CD4-positive, alpha-beta T cell treated with Interleukin-2 at 100 ng/mL for 4 hours (primary cell): ENCODE measurements around the gene AFF1.
"Not testable (repeated sequence)": the region's sequence is repeated elsewhere in the genome, so short reads cannot be mapped to it uniquely, and the experiment has no call there.

Source experiments
- DNase-seq: peaks from one replicate; pipeline ENCODE4 v3.0.0-alpha.2; 2020; ENCODE audit warnings: low spot score

The AFF1 gene

GRCh38 chr4:87035881-87036509, 101.2 kb downstream of the AFF1 start:
- DNase-seq, result no peak

DNA sequence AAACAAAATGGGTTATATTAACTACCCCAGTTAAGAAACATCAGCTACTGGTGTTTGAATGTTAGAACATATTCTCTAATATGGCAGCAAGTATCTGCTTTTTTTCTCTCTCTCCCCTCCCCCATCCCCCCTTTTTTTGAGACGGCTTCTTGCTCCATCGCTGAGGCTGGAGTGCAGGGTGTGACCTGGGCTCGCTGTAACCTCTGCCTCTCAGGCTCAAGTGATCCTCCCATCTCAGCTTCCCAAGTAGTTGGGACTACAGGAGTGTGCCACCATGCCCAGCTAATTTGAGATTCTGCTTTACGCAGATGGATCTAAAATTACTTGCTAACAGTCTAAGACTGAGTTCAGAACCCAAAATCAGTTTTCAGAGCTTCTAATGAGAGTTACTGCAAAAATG, 101.9 kb downstream of the AFF1 start:
- no peak for DNase-seq

- not testable (repeated sequence) for DNase-seq
These were observed 102.4 kb downstream of the AFF1 start for GRCh38 chr4:87037171-87037570.

- DNase-seq, result no peak
These were observed 103.0 kb downstream of the AFF1 start for GRCh38 chr4:87037671-87038334.

GRCh38 chr4:87038837-87039615, 104.2 kb downstream of the AFF1 start:
- no peak for DNase-seq

- no peak for DNase-seq
These were observed 106.3 kb downstream of the AFF1 start for GRCh38 chr4:87041141-87041540.

DNA sequence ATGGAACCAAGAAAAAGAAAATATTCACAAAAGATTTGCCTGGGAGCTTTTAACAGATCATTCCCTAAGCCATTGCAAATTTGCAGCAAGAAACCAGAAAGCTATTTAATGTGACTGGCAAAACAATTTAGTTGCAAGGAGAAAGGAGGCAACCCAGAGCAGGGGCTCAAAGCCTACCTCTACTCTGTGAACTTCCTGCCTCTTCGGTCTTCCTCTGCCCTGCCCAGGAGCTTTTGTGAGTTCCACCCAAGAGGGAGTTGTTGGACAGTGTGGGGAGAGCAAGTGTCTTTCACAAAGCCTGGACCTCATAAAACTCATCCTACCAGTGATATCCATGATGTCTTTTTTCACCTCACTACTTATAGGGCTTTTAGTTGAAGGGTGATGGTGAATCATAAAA, 107.4 kb downstream of the AFF1 start:
- no peak for DNase-seq

GRCh38 chr4:87042986-87043820, 108.4 kb downstream of the AFF1 start:
- DNase-seq, result no peak

- no peak for DNase-seq
These were observed 109.9 kb downstream of the AFF1 start for GRCh38 chr4:87044511-87045233.

- no peak for DNase-seq
These were observed 110.4 kb downstream of the AFF1 start for GRCh38 chr4:87045234-87045558.

DNA sequence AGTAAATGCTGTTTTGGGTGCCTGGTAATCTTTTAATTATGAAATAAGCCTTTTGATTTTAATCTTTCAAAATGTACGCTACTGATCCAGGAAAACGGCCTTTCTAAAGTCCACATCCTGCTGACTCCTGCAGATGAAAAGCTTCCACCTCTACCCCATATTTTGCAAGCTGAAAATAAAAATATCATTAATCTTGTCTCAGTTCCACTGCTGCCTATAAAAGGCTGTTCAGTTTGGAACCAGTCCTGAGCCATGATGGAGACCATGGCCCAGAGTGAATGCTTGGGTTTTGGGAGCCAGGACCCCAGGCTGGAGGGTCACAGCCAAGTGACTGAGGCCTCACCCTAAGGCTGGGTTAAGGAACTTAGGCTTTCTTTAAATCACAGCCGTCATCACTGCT, 110.8 kb downstream of the AFF1 start:
- no peak for DNase-seq

GRCh38 chr4:87046121-87046551, 111.3 kb downstream of the AFF1 start:
- DNase-seq, result no peak

GRCh38 chr4:87047281-87047798, 112.5 kb downstream of the AFF1 start:
- DNase-seq, result no peak

DNA sequence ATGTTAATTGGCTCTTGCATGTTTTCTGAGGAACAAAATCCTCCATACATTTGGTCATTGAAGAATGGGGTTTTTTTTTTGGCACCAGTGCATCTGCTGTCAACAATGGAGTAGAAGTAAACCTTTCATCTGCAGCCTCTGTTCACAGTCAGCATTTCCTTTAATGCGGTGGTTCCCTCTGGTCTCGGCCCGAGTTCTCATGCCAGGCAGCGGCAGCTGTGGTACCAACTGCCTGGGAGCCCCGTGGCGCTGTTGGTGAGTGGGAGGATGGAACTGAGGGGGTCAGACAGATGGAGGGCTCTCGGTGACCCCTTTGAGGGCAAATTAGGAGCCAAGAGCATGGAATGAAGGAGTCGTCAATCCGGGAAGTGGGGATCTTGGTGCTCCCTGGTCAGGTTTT, 114.7 kb downstream of the AFF1 start:
- no peak for DNase-seq

DNA sequence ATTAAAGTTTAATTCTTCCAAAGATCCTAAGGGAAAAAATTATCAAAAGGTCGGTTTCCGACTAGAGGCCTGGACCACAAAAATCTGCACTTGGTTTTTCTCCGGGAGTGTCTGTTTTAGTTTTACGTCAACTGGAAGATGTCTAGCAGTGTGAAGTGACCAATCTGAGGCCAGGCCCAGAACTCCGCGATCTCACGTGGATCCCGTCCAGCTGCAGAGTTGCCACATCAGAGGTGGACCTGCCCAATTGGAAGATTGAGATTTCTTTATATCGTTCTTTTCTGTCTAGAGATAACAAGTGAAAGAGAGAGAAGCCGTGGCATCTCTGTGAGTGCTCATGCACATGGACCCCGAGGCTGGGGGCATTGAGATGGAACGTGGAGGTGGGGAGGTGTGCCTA, 115.8 kb downstream of the AFF1 start:
- no peak for DNase-seq

DNA sequence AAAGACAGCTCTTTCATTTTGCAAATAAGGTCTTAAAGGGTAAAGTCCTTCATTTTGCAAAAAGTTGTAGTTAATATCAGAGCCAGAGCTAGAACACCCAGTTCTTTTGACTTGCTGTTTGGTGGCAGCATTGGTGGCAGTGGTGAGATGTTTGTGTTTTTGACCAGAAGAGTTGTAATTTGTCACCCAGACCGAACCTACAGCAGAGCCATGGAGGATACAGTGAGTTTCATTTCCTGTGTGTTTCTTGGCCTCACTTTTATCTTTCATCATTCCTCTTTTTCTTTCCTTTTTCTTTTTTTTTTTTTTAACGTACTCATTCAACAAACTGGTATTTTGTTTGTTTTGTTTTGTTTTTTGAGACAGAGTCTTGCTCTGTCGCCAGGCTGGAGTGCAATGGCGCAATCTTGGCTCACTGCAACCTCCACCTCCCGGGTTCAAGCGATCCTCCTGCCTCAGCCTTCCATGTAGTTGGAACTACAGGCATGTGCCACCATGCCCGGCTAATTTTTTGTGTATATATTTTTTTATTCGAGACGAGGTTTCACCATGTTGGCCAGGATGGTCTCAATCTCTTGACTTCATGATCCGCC, 116.4 kb downstream of the AFF1 start:
- DNase-seq, result no peak

DNA sequence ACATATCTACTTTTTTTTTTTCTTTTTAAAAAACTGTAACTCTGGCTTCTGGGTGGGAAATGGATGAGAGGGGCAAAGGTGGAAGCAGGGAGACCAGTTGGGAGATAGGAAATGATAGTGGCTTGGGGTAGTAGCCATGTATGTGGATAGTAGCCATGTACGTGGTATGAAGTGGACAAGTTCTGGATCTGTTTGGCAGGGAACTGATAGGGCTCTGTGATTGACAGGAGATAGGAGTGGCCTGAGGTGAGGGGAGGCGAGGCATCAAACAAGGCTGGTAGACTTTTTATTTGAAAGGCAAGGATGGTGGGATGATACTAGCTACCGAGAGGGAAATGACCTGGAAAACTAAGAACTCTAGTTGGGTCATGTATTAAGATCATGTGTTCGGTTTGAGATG, 117.8 kb downstream of the AFF1 start:
- DNase-seq, result no peak

DNA sequence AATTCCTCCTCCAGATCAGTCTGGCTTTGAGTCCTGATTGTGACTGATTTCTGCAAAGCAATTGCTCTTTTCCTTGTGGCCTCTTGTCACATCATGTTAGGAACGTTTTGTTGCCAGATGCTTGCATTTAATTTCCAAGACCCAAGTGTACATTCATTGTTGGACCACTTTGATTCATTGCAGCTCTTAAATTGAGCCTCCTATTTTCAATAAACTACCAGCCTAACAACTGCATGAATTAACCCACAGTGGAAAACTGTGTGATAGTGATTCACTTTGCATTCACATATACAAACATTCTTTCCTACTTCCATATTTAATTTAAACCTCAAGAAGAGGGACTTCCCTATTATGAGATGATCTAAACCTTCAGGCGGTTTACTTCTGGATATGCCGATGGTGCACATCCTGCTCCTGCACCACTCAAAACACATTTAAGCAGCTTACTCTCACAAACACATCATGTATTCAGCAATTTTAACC, 118.4 kb downstream of the AFF1 start:
- no peak for DNase-seq

- no peak for DNase-seq
These were observed 119.3 kb downstream of the AFF1 start for GRCh38 chr4:87053802-87054767.

DNA sequence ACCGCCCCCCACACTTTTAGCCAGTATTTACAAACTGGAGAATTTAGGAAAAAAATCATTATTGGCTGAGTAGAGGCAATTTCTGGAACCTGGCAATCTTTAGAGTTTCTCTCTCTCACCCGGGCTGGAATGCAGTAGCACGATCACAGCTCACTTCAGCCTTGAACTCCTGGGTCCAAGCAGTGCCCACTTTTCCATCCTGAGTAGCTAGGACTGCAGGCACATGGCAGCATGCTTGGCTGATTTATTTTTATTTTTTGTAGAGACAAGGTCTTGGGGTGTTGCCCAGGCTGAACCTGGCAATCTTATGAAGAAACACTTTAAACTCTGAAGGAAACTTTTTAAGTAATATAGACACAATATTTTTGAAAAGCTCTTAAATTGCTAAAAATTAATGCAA, 120.1 kb downstream of the AFF1 start:
- no peak for DNase-seq
